Mammary epithelial cell (primary cell): ENCODE results near the gene CTNND1.

Source experiments
- CTCF ChIP-seq, 2 donors: IDR thresholded peaks in 1 of 2; conservative IDR thresholded peaks in 1 of 2; 2 replicates each; pipeline ENCODE4 v1.5.1; 2011 to 2012; ENCODE audit warnings: inconsistent platforms in 2 of 2, low read length in 2 of 2, mild to moderate bottlenecking in 2 of 2, control low read depth in 1 of 2, low read depth in 1 of 2; ENCODE audit not compliant: insufficient read depth in 1 of 2; ENCODE audit errors: extremely low read depth in 1 of 2
- EZH2 ChIP-seq: IDR thresholded peaks from 2 replicates; pipeline ENCODE4 v1.6.1; 2012; ENCODE audit warnings: low read length, inconsistent platforms, borderline replicate concordance

GRCh38 chr11:57751676-57752253 lies 9.8 kb upstream of the CTNND1 start, which contains the start of gene BTBD18:
- TF ChIP-seq EZH2 (no peak), CTCF (conservative IDR thresholded peaks at IDR 0.05 in 1 of 2, IDR thresholded peaks at IDR 0.05 in 1 of 2; ENCODE audit: extremely low read depth in 1 of 2, insufficient read depth in 1 of 2, low read depth in 1 of 2, low read length in 2 of 2) (peak; percentile 55 to 63)
